NOMO-1 treated with DMSO at 0.1 percent for 48 hours (cell line): ENCODE data around the gene LDHD.
"Not testable (repeated sequence)": the region's sequence is repeated elsewhere in the genome, so short reads cannot be mapped to it uniquely, and the experiment has no call there.

Source experiments
- DNase-seq: peaks from one replicate; lab custom pipeline; 2025; ENCODE audit not compliant: unreplicated experiment; lab: John Stamatoyannopoulos, UW

The LDHD gene

DNA sequence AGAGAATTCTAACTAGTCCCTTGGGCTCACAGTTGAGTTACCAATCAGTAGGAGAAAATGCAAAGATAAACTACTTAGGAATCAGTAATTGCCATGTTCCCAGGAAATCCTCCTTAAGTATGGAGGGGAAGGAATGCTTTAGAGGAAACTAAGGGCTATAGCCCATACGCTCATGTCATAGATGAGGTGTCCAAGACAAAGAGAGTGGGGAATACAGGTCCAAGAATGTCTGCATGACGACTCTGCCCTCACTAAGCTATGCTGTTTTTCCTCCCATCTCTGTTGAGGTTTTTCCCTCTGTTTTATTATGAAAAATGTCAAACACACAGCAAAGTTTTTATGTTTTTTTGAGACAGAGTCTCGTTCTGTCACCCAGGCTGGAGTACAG lies 16.0 kb downstream of the LDHD start:
- no peak for DNase-seq

- DNase-seq = peak; percentile 78
Measured at GRCh38 chr16:75099738-75100602, 16.6 kb downstream of the LDHD start.

DNA sequence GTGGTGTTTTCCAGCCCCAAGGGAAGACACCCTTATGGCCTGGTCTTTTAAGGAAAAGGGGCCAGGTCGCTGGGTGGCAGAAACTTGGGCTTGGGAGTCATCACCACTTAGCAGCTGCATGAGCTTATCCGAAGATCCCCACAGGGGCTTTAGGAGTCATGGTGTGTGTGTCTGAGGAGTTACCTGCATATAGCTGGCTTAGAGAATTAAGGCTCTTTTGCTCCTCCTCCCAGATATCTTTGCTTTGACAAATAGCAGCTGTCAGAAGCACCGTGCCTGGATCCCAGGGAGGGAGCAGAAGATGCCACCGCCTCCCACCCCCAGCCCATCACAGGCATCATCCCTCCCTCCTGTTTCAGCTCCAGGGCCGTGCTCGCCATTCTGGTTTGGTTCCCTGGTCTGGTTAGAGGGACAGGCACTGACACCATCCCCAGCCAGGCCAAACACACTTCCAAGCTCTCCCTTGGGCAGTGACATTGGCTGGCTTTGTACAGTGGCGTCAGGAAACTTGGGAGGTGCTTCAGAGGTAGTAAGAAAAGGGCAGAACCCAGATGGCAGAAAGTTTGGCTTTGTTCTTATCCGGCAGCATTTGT lies 17.4 kb downstream of the LDHD start:
- no peak for DNase-seq

GRCh38 chr16:75097941-75098901 lies 18.4 kb downstream of the LDHD start:
- DNase-seq = no peak

- no peak for DNase-seq
Measured at GRCh38 chr16:75097191-75097761, 19.3 kb downstream of the LDHD start.

GRCh38 chr16:75096656-75097055 lies 19.9 kb downstream of the LDHD start:
- no peak for DNase-seq

- no peak for DNase-seq
Measured at GRCh38 chr16:75095204-75095621, 21.4 kb downstream of the LDHD start.

- DNase-seq = no peak
Measured at GRCh38 chr16:75093598-75094540, 22.7 kb downstream of the LDHD start.

DNA sequence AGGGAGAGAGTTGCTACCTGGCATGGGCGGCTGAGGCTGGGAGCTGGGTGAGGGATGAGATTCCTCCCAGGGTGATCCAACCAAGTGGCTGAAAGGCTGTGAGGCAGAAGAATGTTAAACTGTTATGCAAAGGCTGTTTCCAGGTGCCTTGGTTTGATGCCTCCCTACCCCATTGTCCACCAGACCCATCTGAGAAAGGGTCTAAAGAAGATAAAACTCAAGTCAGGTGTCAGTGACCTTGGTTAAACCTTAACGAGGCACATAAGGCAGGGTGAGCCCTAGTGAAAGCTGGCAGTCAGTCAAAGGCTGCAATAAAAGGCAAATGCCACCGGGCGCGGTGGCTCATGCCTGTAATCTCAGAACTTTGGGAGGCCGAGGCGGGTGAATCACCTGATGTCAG lies 23.8 kb downstream of the LDHD start:
- DNase-seq = no peak

DNA sequence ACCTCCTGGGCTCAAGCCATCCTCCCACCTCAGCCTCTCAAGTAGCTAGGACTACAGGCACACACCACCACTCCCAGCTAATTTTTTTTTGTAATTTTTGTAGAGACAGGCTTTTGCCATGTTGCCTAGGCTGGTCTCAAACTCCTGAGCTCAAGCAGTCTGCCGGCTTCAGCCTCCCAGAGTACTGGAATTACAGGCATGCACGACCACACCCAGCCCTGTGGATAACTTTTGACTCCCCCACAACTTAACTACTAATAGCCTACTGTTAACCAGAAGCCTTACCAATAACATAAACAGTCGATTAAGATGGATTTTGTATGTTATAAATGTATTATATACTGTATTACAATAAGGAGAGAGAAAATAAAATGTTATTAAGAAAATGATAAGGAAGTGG lies 25.0 kb downstream of the LDHD start:
- not testable (repeated sequence) for DNase-seq

DNA sequence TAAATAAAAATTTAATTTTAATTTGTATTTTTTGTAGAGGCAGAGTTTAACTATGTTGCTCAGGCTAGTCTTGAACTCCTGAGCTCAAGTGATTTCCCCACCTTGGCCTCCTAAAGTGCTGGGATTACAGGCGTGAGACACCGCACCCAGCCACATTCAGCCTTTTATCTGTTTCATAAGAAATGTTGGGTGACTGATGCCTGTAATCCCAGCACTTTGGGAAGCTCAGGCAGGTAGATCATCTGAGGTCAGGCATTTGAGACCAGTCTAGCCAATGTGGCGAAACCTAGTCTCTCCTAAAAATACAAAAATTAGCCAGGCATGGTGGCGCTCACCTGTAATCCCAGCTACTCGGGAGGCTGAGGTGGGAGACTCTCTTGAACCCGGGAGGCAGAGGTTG lies 25.7 kb downstream of the LDHD start:
- not testable (repeated sequence) for DNase-seq

- DNase-seq = no peak
Measured at GRCh38 chr16:75089486-75090202, 26.9 kb downstream of the LDHD start.

- no peak for DNase-seq
Measured at GRCh38 chr16:75088934-75089333, 27.6 kb downstream of the LDHD start.

DNA sequence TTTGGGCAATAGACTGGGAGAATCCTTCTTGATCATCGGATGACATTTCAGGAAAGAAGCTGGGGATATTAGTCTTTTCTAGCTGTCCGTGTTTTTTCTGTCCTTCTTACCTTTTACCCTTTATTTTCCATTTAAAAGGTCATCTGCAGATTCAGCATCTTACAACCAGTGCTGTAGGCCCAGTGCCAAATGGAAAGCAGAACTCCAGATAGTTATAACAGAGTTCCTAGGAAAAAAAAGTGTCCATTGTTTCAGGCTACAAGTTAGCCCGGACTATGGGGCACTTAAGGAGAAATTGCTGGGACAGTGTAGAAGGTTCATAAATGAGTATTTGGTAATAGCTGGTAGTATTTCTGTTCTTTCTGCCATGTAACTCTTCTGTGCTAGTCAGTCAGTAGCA lies 28.4 kb downstream of the LDHD start:
- no peak for DNase-seq

GRCh38 chr16:75087375-75087979 lies 29.1 kb downstream of the LDHD start:
- DNase-seq = no peak

- DNase-seq = no peak
Measured at GRCh38 chr16:75086688-75087374, 29.7 kb downstream of the LDHD start.

DNA sequence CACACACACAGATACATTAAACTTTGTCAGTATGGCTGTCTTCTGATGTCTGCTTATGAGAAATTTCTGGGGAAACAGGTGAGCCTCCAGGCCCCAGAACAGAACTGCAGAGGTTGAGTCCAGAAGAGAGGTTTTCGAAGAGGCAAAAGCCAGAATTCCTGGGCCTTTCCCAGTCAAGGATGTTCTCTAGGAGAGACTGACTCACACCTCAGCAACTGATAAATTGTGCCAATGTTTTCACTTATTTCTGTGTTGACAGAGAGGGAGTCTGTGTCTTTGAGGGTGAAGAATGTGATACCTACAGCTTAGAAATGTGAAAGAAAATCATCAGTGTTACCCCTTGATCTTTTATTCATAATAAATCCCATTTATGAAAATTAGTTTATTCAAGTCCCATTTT lies 30.3 kb downstream of the LDHD start:
- DNase-seq = no peak

DNA sequence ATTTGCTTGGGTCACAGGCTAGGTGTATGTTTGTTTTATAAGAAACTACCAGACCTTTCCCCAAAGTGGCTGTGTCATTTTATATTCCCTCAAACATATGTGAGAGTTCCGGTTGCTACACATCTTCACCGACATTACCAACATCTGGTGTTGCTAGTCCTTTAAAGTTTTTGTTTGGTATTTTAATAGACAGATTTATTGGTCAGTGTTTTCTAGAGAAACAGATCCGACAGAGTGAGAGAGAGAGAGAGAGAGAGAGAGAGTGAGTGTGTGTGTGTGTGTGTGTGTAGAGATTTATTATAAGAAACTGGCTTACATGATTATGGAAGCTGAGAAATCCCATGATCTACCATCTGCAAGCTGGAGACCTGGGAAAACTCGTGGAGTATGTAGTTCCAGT lies 31.0 kb downstream of the LDHD start:
- DNase-seq = no peak
